Activated gamma-delta T cell (primary cell): ENCODE data around the gene MAP6.

Experiments used
- DNase-seq: peaks from one replicate; lab custom pipeline; 2025; lab: John Stamatoyannopoulos, UW

MAP6 gene

DNA sequence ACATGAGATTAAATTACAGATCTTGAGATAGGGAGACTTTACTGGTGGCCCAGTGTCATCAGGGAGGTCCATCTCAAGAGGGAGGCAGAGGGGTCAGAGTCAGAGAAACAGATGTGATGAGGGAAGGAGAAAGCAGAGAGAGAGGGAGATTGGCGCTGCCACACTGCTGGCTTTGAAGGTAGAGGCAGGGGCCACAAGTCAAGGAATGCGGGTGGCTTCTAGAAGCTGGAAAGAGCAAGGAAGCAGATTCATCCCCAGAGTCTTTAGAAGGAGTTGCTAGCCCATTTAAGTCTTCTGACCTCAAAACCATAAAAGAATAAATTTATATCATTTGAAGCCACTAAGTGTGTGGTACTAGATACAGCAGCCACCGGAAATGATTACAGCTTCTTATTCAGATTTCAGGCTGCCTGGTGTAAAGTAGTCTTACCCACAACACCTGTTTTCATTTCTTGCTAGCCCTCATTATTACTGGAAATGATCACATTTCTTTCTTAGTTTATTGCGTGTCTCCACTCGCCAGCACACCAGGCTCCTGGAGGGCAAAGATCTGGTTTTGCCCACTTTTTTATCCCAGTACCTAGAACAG, 119.4 kb downstream of the MAP6 start:
- DNase-seq = no peak

DNA sequence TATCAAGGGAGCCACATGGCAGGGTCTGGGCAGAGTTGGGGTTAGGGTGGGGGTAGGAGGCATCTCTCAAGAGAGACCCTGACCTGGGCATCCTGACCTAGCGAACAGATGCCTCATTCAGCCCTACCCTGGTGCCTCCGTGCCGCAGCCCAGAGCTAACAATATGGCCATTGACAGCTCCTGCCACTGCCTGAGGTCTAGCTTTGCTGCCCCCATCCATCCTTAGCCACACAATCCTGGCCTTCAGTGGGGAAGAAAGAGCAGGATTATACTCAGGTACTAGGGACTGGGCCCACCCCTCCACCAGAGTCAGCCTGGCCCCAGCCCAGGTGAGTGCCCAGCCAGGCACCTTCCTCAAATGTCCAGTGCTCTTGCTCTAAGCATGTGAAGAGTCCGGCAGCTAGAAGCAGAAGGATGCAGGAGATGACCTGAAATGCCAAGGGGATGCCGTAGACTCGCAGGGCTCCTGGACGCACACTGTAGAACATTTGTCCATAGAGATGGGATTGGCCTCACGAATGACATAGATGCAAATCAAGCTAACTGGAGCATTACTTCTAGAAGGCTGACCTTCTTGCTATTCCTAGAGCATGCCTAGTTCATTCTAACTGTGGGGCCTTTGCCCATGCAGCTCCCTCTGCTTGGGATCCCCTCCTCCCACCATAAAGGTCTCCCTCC, 120.1 kb downstream of the MAP6 start:
- no peak for DNase-seq

DNA sequence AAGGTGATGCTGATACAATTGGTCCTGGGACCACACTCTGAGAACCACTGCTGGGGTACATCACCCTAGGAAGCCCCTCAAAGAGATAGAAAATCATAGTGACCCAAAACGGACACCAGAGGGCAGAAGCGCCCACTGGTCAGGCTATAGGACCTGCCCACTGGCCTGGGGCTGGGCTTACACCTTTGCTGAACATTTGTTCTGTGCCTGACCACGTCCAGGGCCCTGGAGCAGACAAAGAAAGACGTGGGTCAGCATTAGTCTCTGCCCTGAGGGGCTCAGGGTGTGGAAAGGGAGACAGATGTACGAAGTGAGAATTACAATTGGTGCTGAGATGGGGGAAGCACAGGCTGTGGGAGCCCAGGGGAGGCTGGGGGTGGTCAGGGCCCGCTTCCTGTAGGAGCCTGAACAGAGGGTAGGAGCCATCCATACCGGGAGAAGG, 121.2 kb downstream of the MAP6 start:
- no peak for DNase-seq

DNA sequence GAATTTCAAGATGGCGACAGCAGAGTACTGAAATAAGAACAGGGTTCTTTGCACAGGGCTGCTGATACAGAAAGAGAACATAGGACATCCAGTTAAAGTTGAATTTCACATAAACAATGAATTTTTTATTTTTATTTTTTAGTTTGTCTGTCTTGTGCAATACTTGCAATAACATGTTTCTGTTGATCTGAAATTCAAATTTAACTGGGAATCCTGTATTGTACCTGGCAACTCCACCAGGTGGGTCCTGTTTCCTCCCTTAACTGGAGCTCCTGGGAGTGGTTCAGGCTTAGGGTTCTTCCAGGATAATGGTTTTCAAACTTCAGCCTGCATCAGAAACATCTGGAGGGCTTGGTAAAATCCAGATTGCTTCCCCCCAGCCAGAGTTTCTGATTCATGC, 121.7 kb downstream of the MAP6 start:
- DNase-seq = no peak

DNA sequence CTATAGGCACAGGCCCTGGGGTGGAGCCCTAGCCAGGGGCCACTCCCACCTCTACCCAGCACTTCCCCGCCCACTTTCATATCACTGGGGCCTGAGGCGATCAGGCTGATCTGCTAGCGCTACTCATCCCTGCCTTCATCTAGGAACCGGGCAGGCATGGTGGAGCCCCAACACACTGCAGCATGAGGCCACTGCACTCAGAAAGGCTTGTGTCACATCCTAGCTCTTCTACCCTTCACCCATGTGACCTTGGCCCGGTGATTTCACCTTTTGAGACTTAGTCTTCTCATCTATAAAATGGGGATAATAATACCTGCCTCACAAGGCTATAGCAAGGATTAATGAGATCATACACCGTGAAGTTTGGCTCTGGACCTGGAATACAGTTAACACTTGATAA, 125.0 kb downstream of the MAP6 start:
- no peak for DNase-seq

DNA sequence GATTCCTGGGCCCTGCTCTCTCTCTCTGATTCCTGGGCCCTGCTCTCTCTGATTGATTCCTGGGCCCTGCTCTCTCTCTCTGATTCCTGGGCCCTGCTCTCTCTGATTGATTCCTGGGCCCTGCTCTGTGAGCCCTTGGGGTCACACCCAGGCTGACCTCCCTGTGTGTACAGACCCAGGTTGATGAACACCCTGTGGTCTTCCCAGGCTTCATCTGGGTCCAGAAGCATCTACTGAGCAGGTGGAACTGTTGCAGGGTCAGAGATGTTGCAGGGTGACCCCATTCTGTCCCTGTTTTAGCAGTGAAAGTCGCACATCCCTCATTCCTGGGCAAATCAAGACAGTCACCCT, 126.8 kb downstream of the MAP6 start:
- no peak for DNase-seq

DNA sequence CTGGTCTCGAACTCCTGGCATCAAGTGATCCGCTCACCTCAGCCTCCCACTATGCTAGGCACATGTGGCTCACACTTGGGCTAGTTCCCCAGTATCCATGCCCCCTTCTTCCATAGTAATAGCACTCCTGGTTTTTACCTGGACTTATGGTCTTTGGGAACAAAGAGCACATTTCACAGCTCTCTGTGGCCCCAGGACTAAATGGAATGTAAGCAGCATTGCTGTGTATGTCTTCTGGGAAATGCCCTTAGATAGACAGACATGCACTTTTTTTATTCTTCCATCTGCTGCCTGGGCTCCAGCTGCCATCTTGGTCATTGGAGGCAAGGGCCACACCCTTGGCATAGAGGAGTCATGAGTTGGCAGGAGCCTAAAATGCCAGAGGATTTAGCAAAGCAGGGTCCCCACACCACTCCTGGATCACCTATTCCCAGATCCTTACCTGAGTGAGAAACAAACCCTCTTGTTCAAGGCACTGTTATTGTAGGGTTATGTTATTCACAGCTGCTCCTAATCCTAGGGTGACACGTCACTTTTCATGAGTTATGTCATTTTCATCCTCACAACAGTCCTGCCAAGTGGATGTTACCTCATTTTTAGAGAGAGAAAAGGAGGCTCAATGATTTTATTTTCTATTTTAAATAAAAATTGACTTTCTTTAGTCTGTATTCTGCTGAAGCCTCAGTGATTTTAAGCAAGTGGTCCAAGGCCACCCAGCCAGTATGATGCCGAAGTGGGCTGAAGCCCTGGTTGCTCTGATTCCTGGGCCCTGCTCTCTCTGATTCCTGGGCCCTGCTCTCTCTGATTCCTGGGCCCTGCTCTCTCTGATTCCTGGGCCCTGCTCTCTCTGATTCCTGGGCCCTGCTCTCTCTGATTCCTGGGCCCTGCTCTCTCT, 127.4 kb downstream of the MAP6 start:
- no peak for DNase-seq

DNA sequence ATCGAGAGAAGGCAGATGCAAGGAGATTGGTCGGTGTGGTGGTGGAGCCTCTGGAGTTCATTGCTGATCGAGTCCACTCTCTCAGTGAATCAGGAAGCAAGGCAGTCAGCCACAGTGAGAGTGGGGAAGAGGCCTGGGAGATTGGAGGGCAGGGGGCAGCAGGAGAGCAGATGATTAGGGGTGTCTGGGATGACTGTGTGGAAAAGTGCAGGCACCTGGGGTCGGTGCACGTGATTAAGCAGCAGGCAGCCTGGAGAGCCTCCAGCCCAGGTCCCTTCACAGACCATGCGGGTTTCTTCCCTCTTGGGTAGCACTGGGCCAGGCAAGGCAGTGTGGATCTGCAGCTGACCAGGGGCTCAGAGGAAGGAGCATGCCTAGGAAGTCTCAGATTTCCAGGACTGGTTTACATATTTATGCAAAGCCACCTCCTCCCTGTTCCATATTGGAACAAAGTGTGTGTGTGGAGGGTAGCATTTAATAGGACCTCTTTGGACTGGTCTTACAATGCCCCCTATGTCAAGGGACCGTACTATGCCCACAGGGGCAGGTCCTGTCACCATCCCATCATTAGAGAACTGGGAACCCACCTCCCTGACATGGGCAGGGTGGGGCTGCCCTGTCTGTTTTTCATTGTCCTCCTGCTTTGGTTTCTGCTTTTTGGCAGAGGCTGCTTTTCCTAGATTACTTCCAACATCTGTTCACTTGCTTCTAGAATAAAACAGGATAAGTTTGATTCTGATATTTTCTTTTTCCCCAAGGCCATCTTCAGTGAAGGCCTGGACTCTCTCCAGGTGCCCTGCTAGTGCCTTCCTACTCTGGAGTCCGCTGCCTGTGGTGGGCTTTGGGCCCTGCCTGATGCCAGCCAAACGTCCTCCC, 129.1 kb downstream of the MAP6 start:
- DNase-seq = no peak

DNA sequence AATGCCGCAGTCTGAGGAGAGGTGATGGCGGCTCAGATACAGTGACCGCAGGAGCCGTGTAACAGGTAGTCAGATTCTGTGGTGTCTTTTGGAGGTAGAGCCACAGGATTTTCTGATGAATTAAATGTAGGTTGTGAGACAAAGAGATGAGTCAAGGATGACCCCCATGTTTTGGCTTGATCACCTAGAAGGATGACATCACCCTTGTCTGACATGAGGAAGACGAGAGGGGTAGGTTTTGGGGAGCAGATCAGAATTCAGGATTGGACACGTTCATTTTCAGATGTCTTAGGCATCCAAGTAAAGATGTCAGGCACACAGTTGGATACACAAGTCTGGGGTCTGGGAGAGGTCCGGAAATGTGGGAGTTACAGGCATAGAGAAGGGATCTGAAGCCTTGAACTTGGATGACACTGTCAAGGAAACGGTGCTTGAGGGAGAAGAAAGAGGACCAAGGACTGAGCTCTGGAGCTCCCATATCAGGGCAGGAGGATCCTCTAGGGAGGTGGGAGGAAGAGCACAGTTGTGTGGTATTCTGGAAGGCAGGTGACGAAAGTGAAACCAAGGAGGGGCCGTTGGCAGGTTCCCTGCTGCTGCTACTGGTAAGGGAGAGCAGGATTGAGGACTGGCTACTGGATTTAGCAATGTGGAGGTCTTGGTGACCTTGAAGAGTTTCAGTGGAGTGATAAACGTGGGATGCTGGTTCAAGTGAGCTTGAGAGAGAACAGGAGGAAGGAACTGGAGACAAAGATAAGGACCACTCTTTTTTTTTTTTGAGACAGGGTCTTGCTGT, 130.5 kb downstream of the MAP6 start:
- DNase-seq = no peak

DNA sequence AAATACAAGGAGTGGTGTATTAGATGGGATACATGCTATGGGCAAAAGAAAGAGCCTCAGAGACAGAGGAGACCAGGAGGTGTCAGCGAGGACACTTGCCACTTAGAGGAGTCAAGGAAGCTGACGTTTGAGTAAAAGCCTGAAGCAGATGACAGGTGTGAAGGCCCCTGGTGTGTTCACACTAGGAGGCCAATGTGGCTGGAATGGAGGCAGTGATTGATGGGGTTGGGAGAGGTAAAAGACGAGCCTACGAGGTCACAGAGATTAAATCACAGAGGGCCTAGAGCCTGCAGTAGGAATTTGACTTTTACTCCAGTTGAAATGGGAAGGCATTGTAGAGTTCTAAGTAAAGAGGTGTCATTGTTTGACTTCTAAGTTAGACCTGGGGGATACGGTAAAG, 131.1 kb downstream of the MAP6 start:
- DNase-seq = no peak
